HCT116 (cell line): Measurements from ENCODE around the gene CNTN4. TPM values are rescaled to one million over a fixed set of nuclear protein-coding genes. Genes with fewer than 3 reads are reported as not detected.

Experiments used
- ATAC-seq: fragments of 200-7000 bp; cut with Tn5 transposase; 2 replicates; pipeline ENCODE4 v1.9.1; 2020; ENCODE audit warnings: mild to moderate bottlenecking, moderate library complexity
- BruUV-seq: library from RNA; stranded (reverse); fragments of 400-500 nt; replicated peaks from 2 replicates; lab custom pipeline; 2021; lab: Mats Ljungman, UMichigan
- CTCF ChIA-PET: fragments of 300-600 bp; sonication (Branson Sonifier 250); formaldehyde crosslinking; loops from one replicate; lab custom pipeline; 2021; ENCODE audit warnings: antibody characterized with exemption; lab: Charles Lee
- POLR2A ChIA-PET: fragments of 300-600, 350-600 bp; sonication (Branson Sonifier 250); formaldehyde crosslinking; loops from one replicate; lab custom pipeline; 2021; ENCODE audit warnings: antibody characterized with exemption; lab: Charles Lee
- RAD21 ChIA-PET, 2 experiments: fragments of 300-600 bp; sonication (Branson Sonifier 250); formaldehyde crosslinking; loops; one replicate each; lab custom pipeline; 2023; ENCODE audit warnings: low total read pairs in 2 of 2; ENCODE audit not compliant: uncharacterized antibody in 2 of 2, unreplicated experiment in 2 of 2, low non-redundant PET in 1 of 2; lab: Charles Lee
- DNase-seq: peaks from one replicate; pipeline ENCODE4 v3.0.0-alpha.2; 2010; ENCODE audit warnings: low read depth, low spot score
- H2AFZ ChIP-seq: fragments of 200-600 bp; shearing (Covaris generic), sonication (generic); 2 replicates; pipeline ENCODE4 v1.6.1; 2017; ENCODE audit warnings: low read depth, mixed run types, mixed read lengths, antibody characterized with exemption, low read length; ENCODE audit not compliant: poor library complexity, severe bottlenecking
- H3K27ac ChIP-seq: 2 replicates; pipeline ENCODE4 v1.5.1; 2012; ENCODE audit warnings: low read depth, low read length
- H3K27me3 ChIP-seq: fragments of 200-600 bp; sonication (generic); 2 replicates; pipeline ENCODE4 v1.6.1; 2016; ENCODE audit warnings: mixed run types, low read length, mixed read lengths; ENCODE audit not compliant: insufficient read depth
- H3K36me3 ChIP-seq, 2 experiments: fragments of 200-500 bp in 1 of 2; fragments of 200-600 bp in 1 of 2; sonication (Bioruptor generic) in 1 of 2; sonication (generic) in 1 of 2; 2 replicates each; pipeline versions ENCODE4 v1.5.1 to v1.6.1; 2014 to 2016; ENCODE audit warnings: low read length in 2 of 2, inconsistent platforms in 1 of 2, mixed read lengths in 1 of 2, mixed run types in 1 of 2; ENCODE audit not compliant: insufficient read depth in 2 of 2, control insufficient read depth in 1 of 2
- H3K4me1 ChIP-seq, 2 experiments: fragments of 200-600 bp in 1 of 2; sonication (generic) in 1 of 2; 2 replicates each; pipeline versions ENCODE4 v1.5.1 to v1.6.1; 2012 to 2017; ENCODE audit warnings: low read length in 2 of 2, inconsistent platforms in 1 of 2, mild to moderate bottlenecking in 1 of 2, mixed read lengths in 1 of 2, mixed run types in 1 of 2, moderate library complexity in 1 of 2; ENCODE audit not compliant: insufficient read depth in 2 of 2, control insufficient read depth in 1 of 2
- H3K4me2 ChIP-seq: fragments of 200-600 bp; sonication (generic); 2 replicates; pipeline ENCODE4 v1.6.1; 2017; ENCODE audit warnings: mixed run types, low read length, mixed read lengths
- H3K4me3 ChIP-seq, 2 experiments: fragments of 200-600 bp in 1 of 2; sonication (generic) in 1 of 2; replicated peaks in 1 of 2; 2 replicates each; pipeline ENCODE4 v1.5.1; 2011 to 2016; ENCODE audit warnings: low read length in 2 of 2, control low read depth in 1 of 2, low read depth in 1 of 2, mild to moderate bottlenecking in 1 of 2, mixed read lengths in 1 of 2, mixed run types in 1 of 2
- H3K79me2 ChIP-seq: fragments of 200-600 bp; sonication (generic); 2 replicates; pipeline ENCODE4 v1.6.1; 2017; ENCODE audit warnings: mild to moderate bottlenecking, mixed run types, low read length, moderate library complexity, mixed read lengths; ENCODE audit not compliant: insufficient read depth
- H3K9ac ChIP-seq: fragments of 200-600 bp; sonication (generic); 2 replicates; pipeline ENCODE4 v1.6.1; 2016; ENCODE audit warnings: low read length, mixed read lengths
- H3K9me2 ChIP-seq: fragments of 200-600 bp; sonication (generic), shearing (Covaris generic); 2 replicates; pipeline ENCODE4 v1.6.1; 2017; ENCODE audit warnings: mixed run types, mild to moderate bottlenecking, moderate library complexity; ENCODE audit not compliant: insufficient read depth
- H3K9me3 ChIP-seq, 2 experiments: fragments of 200-500 bp in 1 of 2; fragments of 200-600 bp in 1 of 2; sonication (Bioruptor generic) in 1 of 2; sonication (generic) in 1 of 2; 2 replicates each; pipeline ENCODE4 v1.6.1; 2014 to 2017; ENCODE audit warnings: low read length in 2 of 2, mixed read lengths in 2 of 2, inconsistent platforms in 1 of 2, low read depth in 1 of 2, mild to moderate bottlenecking in 1 of 2, mixed run types in 1 of 2, moderate library complexity in 1 of 2; ENCODE audit not compliant: control insufficient read depth in 1 of 2, insufficient read depth in 1 of 2
- H4K20me1 ChIP-seq: fragments of 200-600 bp; sonication (generic), shearing (Covaris generic); 2 replicates; pipeline ENCODE4 v1.6.1; 2017; ENCODE audit warnings: mixed run types, mild to moderate bottlenecking, moderate library complexity; ENCODE audit not compliant: insufficient read depth
- CBX3 ChIP-seq: IDR thresholded peaks from 2 replicates; pipeline ENCODE4 v1.6.1; 2012; ENCODE audit warnings: low read depth
- CTCF ChIP-seq, 3 experiments: fragments of 200-600 bp in 1 of 3; sonication (generic) in 1 of 3; IDR thresholded peaks in 2 of 3; conservative IDR thresholded peaks in 1 of 3; 2 replicates each; pipeline ENCODE4 v1.5.1; 2012 to 2017; ENCODE audit warnings: low read depth in 2 of 3, low read length in 2 of 3, antibody characterized with exemption in 1 of 3, borderline replicate concordance in 1 of 3, control low read depth in 1 of 3, mild to moderate bottlenecking in 1 of 3, mixed read lengths in 1 of 3, mixed run types in 1 of 3, moderate library complexity in 1 of 3; ENCODE audit not compliant: insufficient read depth in 1 of 3
- EGR1 ChIP-seq: IDR thresholded peaks from 2 replicates; pipeline ENCODE4 v1.6.1; 2012; ENCODE audit warnings: low read depth
- FOSL1 ChIP-seq: IDR thresholded peaks from 2 replicates; pipeline ENCODE4 v1.6.1; 2012; ENCODE audit warnings: low read depth
- MAX ChIP-seq: IDR thresholded peaks from 2 replicates; pipeline ENCODE4 v1.6.1; 2012
- SIN3A ChIP-seq: IDR thresholded peaks from 2 replicates; pipeline ENCODE4 v1.6.1; 2012; ENCODE audit warnings: low read depth
- ZBTB33 ChIP-seq: IDR thresholded peaks from 2 replicates; pipeline ENCODE4 v1.6.1; 2011; ENCODE audit warnings: mild to moderate bottlenecking, low read length, moderate library complexity; ENCODE audit not compliant: insufficient replicate concordance; ENCODE audit errors: extremely low read depth
- ZFX ChIP-seq: fragments of 450-650 bp; IDR thresholded peaks from 2 replicates; pipeline ENCODE4 v1.6.1; 2017
- ZNF274 ChIP-seq: fragments of 200-500 bp; sonication (Bioruptor generic); IDR thresholded peaks from 2 replicates; pipeline ENCODE4 v1.6.1; 2014; ENCODE audit warnings: mild to moderate bottlenecking, low read depth, low read length, inconsistent platforms
- intact Hi-C: fragments of 100-400 bp; cut with micrococcal nuclease; formaldehyde crosslinking; loops from 2 replicates; pipeline ENCODE4 v1.10.0; 2022
- total RNA-seq: library from RNA; stranded (reverse); gene quantifications from one replicate; pipeline ENCODE4 v1.2.1, GENCODE V29; 2021; ENCODE audit not compliant: unreplicated experiment

Gene CNTN4
- total RNA-seq, 1 experiment from 2014 or later: not detected

GRCh38 chr3:2931265-2931664 lies 832.6 kb downstream of the CNTN4 start:
- no peak overlapping the region for H3K27ac ChIP-seq
- no peaks in the 10 kb centered on the region for H3K27me3 ChIP-seq
- H3K9me3 ChIP-seq: peaks cover 0 to 6% of the 10 kb centered on the region in 2 experiments; a peak in 1 of 4 replicates
- DNase-seq: no peak
- CTCF ChIA-PET: no interaction called here
- H3K9ac ChIP-seq: no peak overlapping the region
- no peaks in the 10 kb centered on the region for H3K4me1 ChIP-seq
- intact Hi-C loops: no loop called here
- no peak for ATAC-seq
- RAD21 ChIA-PET: no interaction called here
- no peak overlapping the region for H3K4me3 ChIP-seq
- H3K4me2 ChIP-seq: no peak overlapping the region
- POLR2A ChIA-PET: no interaction called here
- no peaks in the 10 kb centered on the region for H3K9me2 ChIP-seq
- no peaks in the 10 kb centered on the region for H4K20me1 ChIP-seq
- no peak overlapping the region for H2AFZ ChIP-seq
- H3K36me3 ChIP-seq: no peaks in the 10 kb centered on the region
- no TSS peak for BruUV-seq
- H3K79me2 ChIP-seq: no peaks in the 10 kb centered on the region
- TF ChIP-seq ZNF274 (no peak), MAX (no peak), ZBTB33 (no peak), EGR1 (no peak), CBX3 (no peak), ZFX (no peak)
- TF ChIP-seq, all 23 proteins: peak for 0

- no peak overlapping the region for H3K9ac ChIP-seq
- ATAC-seq (no peak), DNase-seq (no peak)
- POLR2A ChIA-PET: no interaction called here
- H3K36me3 ChIP-seq: no peaks in the 10 kb centered on the region
- no TSS peak for BruUV-seq
- TF ChIP-seq CTCF (IDR thresholded peaks at IDR 0.05 in 2 of 3, conservative IDR thresholded peaks at IDR 0.05 in 1 of 3; ENCODE audit: borderline replicate concordance in 1 of 3, insufficient read depth in 1 of 3, low read depth in 2 of 3, low read length in 2 of 3): no peak
- TF ChIP-seq SIN3A: no peak
- no peak for TF ChIP-seq FOSL1
- TF ChIP-seq CBX3: no peak
- CTCF ChIA-PET: no interaction called here
- H3K4me2 ChIP-seq: no peak overlapping the region
- H3K27ac ChIP-seq: no peak overlapping the region
- RAD21 ChIA-PET: no interaction called here
- no peaks in the 10 kb centered on the region for H4K20me1 ChIP-seq
- H2AFZ ChIP-seq: no peak overlapping the region
- intact Hi-C loops: no loop called here
- no peaks in the 10 kb centered on the region for H3K9me2 ChIP-seq
- H3K27me3 ChIP-seq: no peaks in the 10 kb centered on the region
- peaks cover 0 to 4% of the 10 kb centered on the region in 2 experiments; a peak in 1 of 4 replicates for H3K9me3 ChIP-seq
- no peaks in the 10 kb centered on the region for H3K4me1 ChIP-seq
- H3K79me2 ChIP-seq: no peaks in the 10 kb centered on the region
- no peak overlapping the region for H3K4me3 ChIP-seq
These were observed 835.9 kb downstream of the CNTN4 start for GRCh38 chr3:2934541-2934940.
